ENCODE measurements around the gene GAB1.

DNA sequence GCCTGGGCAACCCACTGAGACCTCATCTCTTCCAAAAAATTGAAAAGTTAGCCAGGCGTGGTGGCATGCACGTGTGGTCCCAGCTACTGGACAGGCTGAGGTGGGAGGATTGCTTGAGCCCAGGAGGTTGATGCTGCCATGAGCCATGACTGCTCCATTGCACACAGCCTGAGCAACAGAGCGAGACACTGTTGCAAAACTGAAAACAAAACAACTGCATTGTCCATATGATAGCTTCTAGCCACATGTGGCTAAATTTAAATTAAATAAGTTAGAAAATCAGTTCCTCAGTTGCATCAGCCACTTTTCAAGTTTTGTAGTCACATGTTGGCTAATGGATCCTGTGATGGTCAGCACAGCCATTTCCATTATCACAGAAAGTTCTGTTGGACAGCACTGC lies 67.9 kb downstream of the GAB1 start:
- TF ChIP-seq ZFX (IDR thresholded peaks at IDR 0.05; ENCODE audit: borderline replicate concordance) = no peak
- TF ChIP-seq, protein P1, sequence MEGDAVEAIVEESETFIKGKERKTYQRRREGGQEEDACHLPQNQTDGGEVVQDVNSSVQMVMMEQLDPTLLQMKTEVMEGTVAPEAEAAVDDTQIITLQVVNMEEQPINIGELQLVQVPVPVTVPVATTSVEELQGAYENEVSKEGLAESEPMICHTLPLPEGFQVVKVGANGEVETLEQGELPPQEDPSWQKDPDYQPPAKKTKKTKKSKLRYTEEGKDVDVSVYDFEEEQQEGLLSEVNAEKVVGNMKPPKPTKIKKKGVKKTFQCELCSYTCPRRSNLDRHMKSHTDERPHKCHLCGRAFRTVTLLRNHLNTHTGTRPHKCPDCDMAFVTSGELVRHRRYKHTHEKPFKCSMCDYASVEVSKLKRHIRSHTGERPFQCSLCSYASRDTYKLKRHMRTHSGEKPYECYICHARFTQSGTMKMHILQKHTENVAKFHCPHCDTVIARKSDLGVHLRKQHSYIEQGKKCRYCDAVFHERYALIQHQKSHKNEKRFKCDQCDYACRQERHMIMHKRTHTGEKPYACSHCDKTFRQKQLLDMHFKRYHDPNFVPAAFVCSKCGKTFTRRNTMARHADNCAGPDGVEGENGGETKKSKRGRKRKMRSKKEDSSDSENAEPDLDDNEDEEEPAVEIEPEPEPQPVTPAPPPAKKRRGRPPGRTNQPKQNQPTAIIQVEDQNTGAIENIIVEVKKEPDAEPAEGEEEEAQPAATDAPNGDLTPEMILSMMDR (IDR thresholded peaks at IDR 0.05) = no peak

Measured in 22Rv1 (cell line).